ENCODE results near the gene SYTL3.

DNA sequence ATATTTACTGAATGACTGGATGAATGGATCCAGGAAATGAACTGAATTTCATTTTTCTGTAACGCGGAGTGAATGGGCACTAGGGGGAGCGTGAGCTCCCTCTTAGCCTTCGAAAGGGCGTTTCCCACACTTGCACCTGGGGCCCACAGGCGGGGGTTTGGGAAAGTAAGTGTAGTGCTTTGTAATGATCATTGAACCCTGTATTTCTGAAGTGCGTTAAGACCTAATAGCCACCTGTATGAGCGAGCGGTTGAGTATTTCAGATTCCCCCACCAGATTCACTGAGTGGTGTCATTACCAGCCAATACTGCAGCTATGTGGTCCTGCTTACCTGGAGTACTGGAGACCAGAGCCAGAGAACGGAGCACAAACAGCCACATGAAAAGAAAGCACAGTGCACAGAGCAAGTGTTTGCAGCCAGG, 10.5 kb downstream of the SYTL3 start:
- TF ChIP-seq, protein P1, sequence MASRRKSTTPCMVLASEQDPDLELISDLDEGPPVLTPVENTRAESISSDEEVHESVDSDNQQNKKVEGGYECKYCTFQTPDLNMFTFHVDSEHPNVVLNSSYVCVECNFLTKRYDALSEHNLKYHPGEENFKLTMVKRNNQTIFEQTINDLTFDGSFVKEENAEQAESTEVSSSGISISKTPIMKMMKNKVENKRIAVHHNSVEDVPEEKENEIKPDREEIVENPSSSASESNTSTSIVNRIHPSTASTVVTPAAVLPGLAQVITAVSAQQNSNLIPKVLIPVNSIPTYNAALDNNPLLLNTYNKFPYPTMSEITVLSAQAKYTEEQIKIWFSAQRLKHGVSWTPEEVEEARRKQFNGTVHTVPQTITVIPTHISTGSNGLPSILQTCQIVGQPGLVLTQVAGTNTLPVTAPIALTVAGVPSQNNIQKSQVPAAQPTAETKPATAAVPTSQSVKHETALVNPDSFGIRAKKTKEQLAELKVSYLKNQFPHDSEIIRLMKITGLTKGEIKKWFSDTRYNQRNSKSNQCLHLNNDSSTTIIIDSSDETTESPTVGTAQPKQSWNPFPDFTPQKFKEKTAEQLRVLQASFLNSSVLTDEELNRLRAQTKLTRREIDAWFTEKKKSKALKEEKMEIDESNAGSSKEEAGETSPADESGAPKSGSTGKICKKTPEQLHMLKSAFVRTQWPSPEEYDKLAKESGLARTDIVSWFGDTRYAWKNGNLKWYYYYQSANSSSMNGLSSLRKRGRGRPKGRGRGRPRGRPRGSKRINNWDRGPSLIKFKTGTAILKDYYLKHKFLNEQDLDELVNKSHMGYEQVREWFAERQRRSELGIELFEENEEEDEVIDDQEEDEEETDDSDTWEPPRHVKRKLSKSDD (conservative IDR thresholded peaks at IDR 0.05; ENCODE audit: low read length) = no peak
- no peak for TF ChIP-seq NFRKB (IDR thresholded peaks at IDR 0.05; ENCODE audit: low read depth)

Measured in K562 (cell line).